ENCODE data around the gene FARP1. TPM values are rescaled to one million over a fixed set of nuclear protein-coding genes. Genes with fewer than 3 reads are reported as not detected.

FARP1 gene
- total RNA-seq, 4 donors from 2014 or later: 28.3 to 69.2 (median 36.4) TPM

GRCh38 chr13:98322091-98322718, 179.3 kb downstream of the FARP1 start:
- Histone ChIP-seq H3K4me1 (peaks cover 0 to 3% (median 0%) of the 10 kb centered on the region in 3 donors), H3K27ac (no peak overlapping the region), H3K4me3 (no peak overlapping the region), H3K36me3 (no peaks in the 10 kb centered on the region), H3K9me3 (no peaks in the 10 kb centered on the region), H3K27me3 (no peaks in the 10 kb centered on the region)
- TF ChIP-seq EP300 (IDR thresholded peaks at IDR 0.05) (no peak), CTCF (IDR thresholded peaks at IDR 0.05) (no peak), POLR2A (IDR thresholded peaks at IDR 0.05) (no peak), POLR2AphosphoS5 (IDR thresholded peaks at IDR 0.05) (no peak)
- WGBS, 2 donors (ENCODE audit: low coverage in 1 of 2): 88 to 89% methylated on average over 3 of the region's 8 CpGs
- ATAC-seq: no peak

- Histone ChIP-seq H3K4me3 (no peak overlapping the region), H3K36me3 (no peaks in the 10 kb centered on the region), H3K9me3 (no peaks in the 10 kb centered on the region), H3K27ac (no peak overlapping the region), H3K27me3 (no peaks in the 10 kb centered on the region), H3K4me1 (peaks cover 0 to 13% (median 0%) of the 10 kb centered on the region in 3 donors)
- ATAC-seq: peak; percentile 39
- TF ChIP-seq POLR2AphosphoS5 (IDR thresholded peaks at IDR 0.05) (no peak), POLR2A (IDR thresholded peaks at IDR 0.05) (no peak), EP300 (IDR thresholded peaks at IDR 0.05) (no peak), CTCF (IDR thresholded peaks at IDR 0.05) (no peak)
- 84 to 94% methylated on average over 7 of the region's 7 CpGs for WGBS, 2 donors (ENCODE audit: low coverage in 1 of 2)
These were observed 181.2 kb downstream of the FARP1 start for GRCh38 chr13:98324105-98324504.

- no peak for ATAC-seq
- Histone ChIP-seq H3K4me3 (no peak overlapping the region), H3K4me1 (peaks cover 0 to 13% (median 0%) of the 10 kb centered on the region in 3 donors), H3K27me3 (no peaks in the 10 kb centered on the region), H3K36me3 (no peaks in the 10 kb centered on the region), H3K9me3 (no peaks in the 10 kb centered on the region), H3K27ac (no peak overlapping the region)
- 81 to 94% methylated on average over 3 of the region's 3 CpGs for WGBS, 2 donors (ENCODE audit: low coverage in 1 of 2)
- TF ChIP-seq CTCF (IDR thresholded peaks at IDR 0.05) (no peak), POLR2A (IDR thresholded peaks at IDR 0.05) (no peak), POLR2AphosphoS5 (IDR thresholded peaks at IDR 0.05) (no peak), EP300 (IDR thresholded peaks at IDR 0.05) (no peak)
These were observed 182.8 kb downstream of the FARP1 start for GRCh38 chr13:98325724-98326123.

- H3K27ac ChIP-seq: no peak overlapping the region
- peaks cover 0 to 13% (median 0%) of the 10 kb centered on the region in 3 donors for H3K4me1 ChIP-seq
- H3K4me3 ChIP-seq: no peak overlapping the region
- H3K27me3 ChIP-seq: no peaks in the 10 kb centered on the region
- H3K9me3 ChIP-seq: no peaks in the 10 kb centered on the region
- no peaks in the 10 kb centered on the region for H3K36me3 ChIP-seq
- no peak for TF ChIP-seq EP300 (IDR thresholded peaks at IDR 0.05)
- 65 to 85% methylated on average over 5 of the region's 5 CpGs for WGBS, 2 donors (ENCODE audit: low coverage in 1 of 2)
- ATAC-seq: no peak
These were observed 183.4 kb downstream of the FARP1 start for GRCh38 chr13:98326291-98326690.

- H3K9me3 ChIP-seq: no peaks in the 10 kb centered on the region
- H3K27me3 ChIP-seq: no peaks in the 10 kb centered on the region
- H3K4me1 ChIP-seq: peaks cover 0 to 13% (median 0%) of the 10 kb centered on the region in 3 donors
- no peak overlapping the region for H3K27ac ChIP-seq
- no peak overlapping the region for H3K4me3 ChIP-seq
- 68 to 89% methylated on average over 4 to 9 of the region's 10 CpGs for WGBS, 2 donors (ENCODE audit: low coverage in 1 of 2)
- ATAC-seq: no peak
- no peaks in the 10 kb centered on the region for H3K36me3 ChIP-seq
- no peak for TF ChIP-seq CTCF (IDR thresholded peaks at IDR 0.05)
- no peak for TF ChIP-seq POLR2A (IDR thresholded peaks at IDR 0.05)
- no peak for TF ChIP-seq POLR2AphosphoS5 (IDR thresholded peaks at IDR 0.05)
- TF ChIP-seq EP300 (IDR thresholded peaks at IDR 0.05): no peak
These were observed 184.7 kb downstream of the FARP1 start for GRCh38 chr13:98327371-98328270.

Measured in gastroesophageal sphincter (tissue), 4 donors.